ENCODE measurements around the gene ACP2. TPM values are rescaled to one million over a fixed set of nuclear protein-coding genes. Genes with fewer than 3 reads are reported as not detected.
"Not testable (repeated sequence)": the region's sequence is repeated elsewhere in the genome, so short reads cannot be mapped to it uniquely, and the experiment has no call there.

The ACP2 gene
- total RNA-seq, 1 donor from 2014 or later, result 31.6 TPM

DNA sequence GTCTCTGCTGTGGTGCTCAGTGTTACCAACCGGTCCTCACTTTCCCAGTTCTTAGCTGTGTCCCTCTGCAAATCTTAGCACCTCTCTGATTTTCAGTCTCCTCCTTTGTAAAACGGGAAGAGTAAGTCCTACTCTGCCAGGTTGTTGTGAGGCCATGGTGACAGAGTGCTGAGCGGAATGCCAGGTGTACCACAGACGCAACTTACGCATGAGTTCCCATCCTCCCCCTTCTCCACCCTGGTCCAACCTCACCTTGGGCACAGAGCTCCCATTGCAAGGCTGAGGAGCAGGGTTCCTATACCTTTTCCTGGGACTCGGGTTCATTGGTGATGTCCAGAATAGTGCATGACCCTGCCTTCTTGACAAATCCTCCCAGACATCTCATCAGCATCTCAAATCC, 41.2 kb downstream of the ACP2 start:
- DNase-seq, result no peak
- TF ChIP-seq, protein P1, sequence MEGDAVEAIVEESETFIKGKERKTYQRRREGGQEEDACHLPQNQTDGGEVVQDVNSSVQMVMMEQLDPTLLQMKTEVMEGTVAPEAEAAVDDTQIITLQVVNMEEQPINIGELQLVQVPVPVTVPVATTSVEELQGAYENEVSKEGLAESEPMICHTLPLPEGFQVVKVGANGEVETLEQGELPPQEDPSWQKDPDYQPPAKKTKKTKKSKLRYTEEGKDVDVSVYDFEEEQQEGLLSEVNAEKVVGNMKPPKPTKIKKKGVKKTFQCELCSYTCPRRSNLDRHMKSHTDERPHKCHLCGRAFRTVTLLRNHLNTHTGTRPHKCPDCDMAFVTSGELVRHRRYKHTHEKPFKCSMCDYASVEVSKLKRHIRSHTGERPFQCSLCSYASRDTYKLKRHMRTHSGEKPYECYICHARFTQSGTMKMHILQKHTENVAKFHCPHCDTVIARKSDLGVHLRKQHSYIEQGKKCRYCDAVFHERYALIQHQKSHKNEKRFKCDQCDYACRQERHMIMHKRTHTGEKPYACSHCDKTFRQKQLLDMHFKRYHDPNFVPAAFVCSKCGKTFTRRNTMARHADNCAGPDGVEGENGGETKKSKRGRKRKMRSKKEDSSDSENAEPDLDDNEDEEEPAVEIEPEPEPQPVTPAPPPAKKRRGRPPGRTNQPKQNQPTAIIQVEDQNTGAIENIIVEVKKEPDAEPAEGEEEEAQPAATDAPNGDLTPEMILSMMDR (IDR thresholded peaks at IDR 0.05), result no peak
- H3K27me3 ChIP-seq, result no peaks in the 10 kb centered on the region
- ATAC-seq, result no peak
- intact Hi-C loops (cut with DNase I), result no loop called here
- no peaks in the 10 kb centered on the region for H3K9me3 ChIP-seq
- no peak overlapping the region for H3K4me3 ChIP-seq
- no peaks in the 10 kb centered on the region for H3K4me1 ChIP-seq
- no peaks in the 10 kb centered on the region for H3K36me3 ChIP-seq
- H3K27ac ChIP-seq, result no peak overlapping the region

DNA sequence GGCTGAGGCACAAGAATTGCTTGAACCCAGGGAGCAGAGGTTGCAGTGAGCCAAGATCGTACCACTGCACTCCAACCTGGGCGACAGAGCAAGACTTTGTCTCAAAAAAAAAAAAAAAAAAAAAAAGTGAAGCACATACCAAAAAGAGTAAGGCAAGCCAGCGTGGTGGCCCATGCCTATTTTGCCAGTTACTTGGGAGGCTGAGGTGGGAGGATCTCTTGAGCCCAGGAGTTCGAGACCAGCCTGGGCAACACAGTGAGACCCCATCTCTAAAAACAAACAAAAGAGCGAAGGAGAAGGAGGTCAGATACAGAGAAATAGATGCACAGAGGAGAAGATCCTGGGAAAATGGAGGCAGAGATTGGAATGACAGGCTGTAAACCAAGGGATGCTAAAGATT, 42.0 kb downstream of the ACP2 start:
- ATAC-seq; H3K9me3 ChIP-seq; H3K4me3 ChIP-seq; H3K27ac ChIP-seq; H3K36me3 ChIP-seq; H3K4me1 ChIP-seq; H3K27me3 ChIP-seq; intact Hi-C loops (cut with DNase I); DNase-seq: not testable (repeated sequence)

DNA sequence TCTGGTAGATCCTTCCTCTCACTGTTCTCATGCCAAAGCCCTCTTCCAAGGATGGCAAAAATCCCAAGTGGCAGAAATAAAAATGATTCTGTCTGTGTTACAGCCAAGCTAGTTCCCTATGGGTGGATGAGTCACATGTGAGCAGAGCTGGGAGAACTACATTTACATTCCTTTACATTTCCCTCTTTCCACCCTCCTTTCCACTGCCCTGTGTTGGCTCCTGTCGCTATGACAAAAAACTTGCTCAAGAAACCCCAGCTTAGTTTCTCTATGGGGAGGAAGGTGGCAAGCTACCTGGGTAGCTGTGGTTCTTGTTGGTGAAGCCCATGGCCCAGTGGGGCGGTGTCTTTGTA, 44.0 kb downstream of the ACP2 start:
- no peak for DNase-seq
- Histone ChIP-seq H3K27me3 (no peaks in the 10 kb centered on the region), H3K27ac (no peak overlapping the region), H3K4me3 (no peak overlapping the region), H3K36me3 (no peaks in the 10 kb centered on the region), H3K9me3 (no peaks in the 10 kb centered on the region), H3K4me1 (no peaks in the 10 kb centered on the region)
- intact Hi-C loops (cut with DNase I), result no loop called here
- no peak for ATAC-seq
- TF ChIP-seq, protein P1 (IDR thresholded peaks at IDR 0.05), result no peak

DNA sequence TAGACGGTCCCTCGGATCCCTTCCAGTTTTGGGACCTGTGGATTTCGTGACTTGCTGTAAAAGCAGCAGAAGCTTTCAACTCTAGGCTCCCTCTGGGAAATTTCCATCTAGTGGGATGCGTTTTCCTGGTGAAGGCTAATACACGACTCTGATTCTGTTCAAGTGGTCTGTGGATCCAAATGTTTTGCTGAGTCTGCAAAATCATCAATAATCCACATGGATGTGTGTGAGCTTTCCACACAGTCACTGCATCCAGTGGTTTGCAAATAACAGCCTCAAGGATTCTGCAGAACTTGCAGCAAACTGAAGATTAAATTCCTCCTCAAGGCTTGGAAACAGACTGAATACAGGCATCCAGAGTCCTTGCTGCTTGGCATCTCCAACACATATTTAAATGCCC, 46.0 kb downstream of the ACP2 start:
- TF ChIP-seq, protein P1 (IDR thresholded peaks at IDR 0.05), result no peak
- H3K27ac ChIP-seq, result no peak overlapping the region
- H3K36me3 ChIP-seq, result no peaks in the 10 kb centered on the region
- no peak for DNase-seq
- intact Hi-C loops (cut with DNase I), result no loop called here
- H3K9me3 ChIP-seq, result no peaks in the 10 kb centered on the region
- no peak overlapping the region for H3K4me3 ChIP-seq
- ATAC-seq, result no peak
- H3K27me3 ChIP-seq, result no peaks in the 10 kb centered on the region
- H3K4me1 ChIP-seq, result no peaks in the 10 kb centered on the region

DNA sequence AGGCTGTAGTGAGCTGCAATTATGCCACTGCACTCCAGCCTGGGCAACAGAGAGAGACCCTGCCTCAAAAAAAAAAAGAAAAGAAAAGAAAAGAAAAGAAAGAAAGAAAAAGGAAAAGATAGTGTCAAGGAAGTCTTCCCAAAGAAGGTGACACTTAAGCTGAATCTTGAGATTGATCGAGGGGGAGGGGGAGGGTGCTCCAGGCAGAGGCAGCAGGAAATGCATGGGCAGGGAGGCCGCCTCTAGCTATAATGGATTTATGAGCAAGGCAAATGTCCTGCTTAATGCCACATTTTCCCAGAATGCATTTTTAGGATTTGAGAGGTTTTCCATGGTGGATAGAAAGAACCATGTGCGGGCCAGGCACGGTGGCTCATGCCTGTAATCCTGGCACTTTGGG, 47.6 kb downstream of the ACP2 start:
- H3K4me1 ChIP-seq, result no peaks in the 10 kb centered on the region
- no peak overlapping the region for H3K27ac ChIP-seq
- TF ChIP-seq, protein P1 (IDR thresholded peaks at IDR 0.05), result no peak
- no peaks in the 10 kb centered on the region for H3K27me3 ChIP-seq
- no peak overlapping the region for H3K4me3 ChIP-seq
- H3K36me3 ChIP-seq, result no peaks in the 10 kb centered on the region
- ATAC-seq (no peak), DNase-seq (no peak)
- intact Hi-C loops (cut with DNase I), result no loop called here
- H3K9me3 ChIP-seq, result no peaks in the 10 kb centered on the region

DNA sequence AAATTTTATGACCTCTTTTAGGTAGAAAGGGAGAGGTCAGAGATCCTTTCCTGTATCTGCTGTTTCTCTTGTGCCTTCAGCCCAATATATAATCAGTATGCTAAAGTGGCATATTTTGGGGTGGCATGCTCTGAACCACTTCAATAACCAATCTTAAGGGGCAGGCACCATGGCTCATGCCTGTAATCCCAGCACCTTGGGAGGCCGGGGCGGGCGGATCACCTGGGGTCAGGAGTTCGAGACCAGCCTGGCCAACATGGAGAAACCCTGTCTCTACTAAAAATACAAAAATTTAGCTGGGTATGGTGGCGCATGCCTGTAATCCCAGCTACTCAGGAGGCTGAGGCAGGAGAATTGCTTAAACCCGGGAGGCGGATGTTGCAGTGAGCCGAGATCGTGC, 50.5 kb downstream of the ACP2 start:
- intact Hi-C loops (cut with DNase I); H3K36me3 ChIP-seq; H3K4me1 ChIP-seq; ATAC-seq; H3K27me3 ChIP-seq; DNase-seq; H3K27ac ChIP-seq; H3K9me3 ChIP-seq; H3K4me3 ChIP-seq: not testable (repeated sequence)

DNA sequence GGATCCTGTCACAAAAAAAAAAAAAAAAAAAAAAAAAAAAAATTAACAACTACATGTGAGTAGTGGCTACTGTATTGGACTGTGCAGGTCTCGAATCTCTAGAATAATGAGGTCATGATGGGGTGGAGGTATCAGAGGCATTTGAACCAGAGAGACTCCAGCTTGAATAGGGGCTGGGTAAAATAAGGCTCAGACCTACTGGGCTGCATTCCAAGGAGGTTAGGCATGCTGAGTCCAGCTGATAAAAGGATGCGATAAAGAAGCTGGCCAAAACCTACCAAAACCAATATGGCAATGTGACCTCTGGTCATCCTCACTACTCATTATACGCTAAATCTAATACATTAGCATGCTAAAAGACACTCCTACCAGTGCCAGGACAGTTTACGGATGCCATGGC, 56.5 kb downstream of the ACP2 start:
- TF ChIP-seq, protein P1 (IDR thresholded peaks at IDR 0.05), result no peak
- Histone ChIP-seq H3K27ac (no peak overlapping the region), H3K4me3 (no peak overlapping the region), H3K9me3 (no peaks in the 10 kb centered on the region), H3K36me3 (no peaks in the 10 kb centered on the region), H3K27me3 (no peaks in the 10 kb centered on the region), H3K4me1 (peaks cover 17% of the 10 kb centered on the region)
- DNase-seq (no peak), ATAC-seq (no peak)
- intact Hi-C loops (cut with DNase I), result no loop called here

DNA sequence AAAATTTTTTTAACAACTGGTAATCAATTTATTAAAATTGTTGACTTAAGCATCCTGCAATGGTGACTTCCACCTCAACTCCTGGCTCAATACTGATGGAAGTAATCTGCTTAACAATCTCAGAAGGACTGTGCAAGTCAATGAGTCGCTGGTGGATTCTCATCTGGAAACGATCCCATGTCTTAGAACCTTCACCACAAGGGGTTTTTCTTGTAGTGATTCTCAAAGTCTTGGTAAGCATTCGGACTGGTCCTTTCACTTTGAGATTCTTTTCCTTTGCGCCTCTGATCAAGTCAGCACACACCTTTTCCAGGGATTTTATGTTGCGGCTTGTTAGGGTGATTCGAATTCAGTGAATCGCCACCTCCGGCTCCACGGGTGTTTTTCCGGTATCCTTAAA, 57.5 kb downstream of the ACP2 start:
- H3K9me3 ChIP-seq; ATAC-seq; H3K27me3 ChIP-seq; intact Hi-C loops (cut with DNase I); H3K4me3 ChIP-seq; DNase-seq; H3K36me3 ChIP-seq; H3K27ac ChIP-seq: not testable (repeated sequence)
- peaks cover 25% of the 10 kb centered on the region for H3K4me1 ChIP-seq

Measured in upper lobe of right lung (tissue), 1 donor.